HG03565 (cell line): ENCODE data around the gene CELF3.

ENCODE experiments used
- ATAC-seq: cut with Tn5 transposase; IDR thresholded peaks from one replicate; pipeline ENCODE4 v1.9.1; 2021; ENCODE audit warnings: mild to moderate bottlenecking, moderate library complexity; ENCODE audit not compliant: unreplicated experiment

The CELF3 gene

GRCh38 chr1:151720974-151721787 is 4.6 kb upstream of the CELF3 start, which contains the start of gene RIIAD1:
Gene RIIAD1, plus strand, starts transcription at chr1:151721522. Its CDS starts 15 bp downstream, at chr1:151721537.
- no peak for ATAC-seq

- ATAC-seq: no peak
Measured at GRCh38 chr1:151720554-151720953, 4.0 kb upstream of the CELF3 start.

GRCh38 chr1:151720125-151720524 is 3.5 kb upstream of the CELF3 start:
- ATAC-seq: no peak

GRCh38 chr1:151718666-151719065 is 2.1 kb upstream of the CELF3 start:
- ATAC-seq: no peak

- ATAC-seq: no peak
Measured at GRCh38 chr1:151718011-151718431, 1.4 kb upstream of the CELF3 start.

GRCh38 chr1:151716405-151716762 is 219 bp downstream of the CELF3 start:
- ATAC-seq: no peak

- no peak for ATAC-seq
Measured at GRCh38 chr1:151715726-151716404, 738 bp downstream of the CELF3 start.

- ATAC-seq: no peak
Measured at GRCh38 chr1:151714820-151715725, 1.5 kb downstream of the CELF3 start.

GRCh38 chr1:151713874-151714273 is 2.7 kb downstream of the CELF3 start:
- no peak for ATAC-seq

GRCh38 chr1:151713044-151713443 is 3.6 kb downstream of the CELF3 start:
- no peak for ATAC-seq

GRCh38 chr1:151711951-151712350 is 4.7 kb downstream of the CELF3 start:
- ATAC-seq: no peak

GRCh38 chr1:151711044-151711800 is 5.4 kb downstream of the CELF3 start:
- no peak for ATAC-seq

- no peak for ATAC-seq
Measured at GRCh38 chr1:151710187-151710840, 6.3 kb downstream of the CELF3 start.

GRCh38 chr1:151708891-151709290 is 7.7 kb downstream of the CELF3 start:
- no peak for ATAC-seq

GRCh38 chr1:151707541-151708065 is 9.0 kb downstream of the CELF3 start:
- ATAC-seq: no peak

GRCh38 chr1:151706464-151707415 is 9.9 kb downstream of the CELF3 start:
- ATAC-seq: no peak

- ATAC-seq: no peak
Measured at GRCh38 chr1:151705753-151706463, 10.7 kb downstream of the CELF3 start.

- no peak for ATAC-seq
Measured at GRCh38 chr1:151705146-151705545, 11.5 kb downstream of the CELF3 start.
